DMS53 (cell line): Measurements from ENCODE around the gene SPSB1.
"Not testable (repeated sequence)": the region's sequence is repeated elsewhere in the genome, so short reads cannot be mapped to it uniquely, and the experiment has no call there.

Source experiments
- DNase-seq: peaks from one replicate; lab custom pipeline; 2025; lab: John Stamatoyannopoulos, UW

SPSB1 gene

DNA sequence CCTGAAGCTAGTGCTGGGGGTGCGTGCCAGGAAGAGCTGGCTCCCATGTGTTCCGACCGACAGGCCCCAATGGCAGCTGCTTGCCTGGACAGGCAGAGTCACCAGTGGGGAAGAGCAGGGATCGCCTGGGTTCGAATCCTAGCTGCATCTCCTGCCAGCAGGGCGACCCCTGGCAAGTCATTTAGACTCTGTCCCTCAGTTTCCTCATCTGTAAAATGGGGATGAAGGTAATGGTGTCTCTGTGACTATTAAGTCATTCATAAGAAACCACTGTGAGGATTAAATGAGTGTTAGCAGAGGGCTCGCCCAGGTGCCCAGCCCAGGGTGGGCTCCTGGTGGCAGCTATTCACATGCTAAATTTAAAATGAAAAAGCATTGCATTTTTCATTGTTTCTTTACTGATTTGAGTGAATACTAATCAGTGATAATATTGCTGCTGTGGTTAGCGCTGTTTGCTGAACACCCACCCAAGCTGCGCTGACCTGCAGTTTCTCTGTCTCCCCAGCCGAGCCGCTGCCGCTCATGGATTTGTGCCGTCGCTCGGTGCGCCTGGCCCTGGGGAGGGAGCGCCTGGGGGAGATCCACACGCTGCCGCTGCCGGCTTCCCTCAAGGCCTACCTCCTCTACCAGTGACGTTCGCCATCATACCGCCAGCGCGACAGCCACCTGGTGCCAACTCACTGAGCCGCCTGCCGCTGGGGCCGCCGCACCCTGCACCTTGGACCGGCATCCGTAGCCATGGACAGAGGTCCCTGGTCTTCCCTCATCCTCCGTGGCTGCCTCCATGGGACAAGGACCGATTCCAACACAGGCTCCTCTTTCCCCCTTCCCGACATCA, 74.5 kb downstream of the SPSB1 start:
- DNase-seq, result no peak

- no peak for DNase-seq
These were observed 75.1 kb downstream of the SPSB1 start for GRCh38 chr1:9367806-9368205.

DNA sequence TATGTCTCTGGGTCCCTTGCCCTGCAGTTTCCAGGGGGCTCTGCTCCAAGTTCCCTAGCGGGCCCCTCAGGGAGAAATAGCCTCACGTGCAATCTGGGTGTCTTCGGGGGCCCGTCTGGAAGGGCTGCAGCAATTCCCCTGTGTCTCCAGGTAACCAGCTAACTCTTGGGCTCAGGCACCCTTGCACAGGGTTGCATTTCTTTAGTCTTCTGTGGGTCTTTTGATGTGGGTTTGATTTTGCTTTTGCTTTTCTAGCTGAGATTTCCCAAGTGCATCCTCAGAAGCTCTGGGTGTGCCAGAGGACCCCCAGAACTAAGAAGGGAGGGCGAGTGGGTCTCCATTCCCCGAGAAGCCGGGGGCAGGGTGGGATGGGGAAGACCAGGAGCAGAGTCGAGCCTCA, 75.7 kb downstream of the SPSB1 start:
- no peak for DNase-seq

DNA sequence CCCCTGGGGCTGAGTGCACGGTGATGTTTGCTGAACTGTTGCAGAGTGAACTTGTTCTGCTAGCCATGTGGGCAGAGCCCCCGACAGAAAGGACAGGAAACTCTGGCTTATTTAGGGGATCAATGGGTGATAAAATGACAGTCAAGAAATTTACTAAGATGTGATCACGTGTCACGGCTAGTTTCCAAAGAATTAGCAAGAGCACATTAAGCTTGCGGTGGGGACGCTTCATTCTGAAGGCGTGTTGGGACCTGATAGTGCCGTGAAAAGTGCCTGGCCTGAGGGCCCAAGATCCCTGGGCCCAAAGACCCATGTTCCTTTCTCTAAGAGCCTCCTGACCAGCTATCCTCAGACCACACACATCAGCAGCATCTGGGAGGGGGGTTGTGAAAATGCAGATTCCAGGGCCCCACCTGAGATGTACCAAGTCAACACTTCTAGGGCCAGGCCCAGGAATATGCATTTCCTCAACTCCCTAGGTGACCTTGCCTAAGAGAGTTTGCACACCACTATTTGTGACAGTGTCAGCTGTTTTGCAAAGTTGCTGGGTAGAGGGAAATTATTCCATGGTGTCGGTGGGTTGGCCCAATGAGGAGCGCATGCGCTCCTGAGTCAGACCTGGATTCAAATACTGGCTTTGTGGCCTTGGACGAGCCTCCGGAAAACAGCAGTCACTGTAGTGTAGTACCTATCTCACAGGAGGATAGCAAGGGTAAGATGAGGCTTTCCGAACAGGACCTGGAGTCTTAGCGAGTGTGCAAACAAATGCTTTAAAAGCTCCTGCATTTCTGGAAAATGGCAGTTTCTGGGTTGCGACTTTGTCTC, 77.5 kb downstream of the SPSB1 start:
- no peak for DNase-seq

- peak; percentile 46 for DNase-seq
These were observed 78.8 kb downstream of the SPSB1 start for GRCh38 chr1:9371391-9371935.

DNA sequence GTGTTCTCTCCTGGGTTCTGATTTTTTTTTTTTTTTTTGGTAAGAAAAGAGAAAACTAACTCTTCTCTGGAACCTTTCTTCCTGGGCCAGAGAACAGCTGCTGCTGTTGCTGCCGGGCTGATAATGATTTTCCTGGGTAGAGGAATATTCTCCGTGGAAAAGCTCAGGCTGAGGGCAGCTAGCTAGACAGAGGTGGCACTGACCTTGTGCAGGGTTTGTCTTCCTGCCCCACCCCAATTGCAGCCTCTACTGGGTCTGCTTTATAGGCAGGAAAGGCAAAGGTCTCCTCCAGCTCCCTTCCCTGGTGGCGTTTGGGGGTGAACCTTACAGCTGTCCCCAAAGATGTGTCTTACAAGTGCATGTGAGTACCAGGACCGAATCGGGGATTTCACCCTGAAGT, 79.3 kb downstream of the SPSB1 start:
- no peak for DNase-seq

- DNase-seq, result no peak
These were observed 80.9 kb downstream of the SPSB1 start for GRCh38 chr1:9373619-9374018.

DNA sequence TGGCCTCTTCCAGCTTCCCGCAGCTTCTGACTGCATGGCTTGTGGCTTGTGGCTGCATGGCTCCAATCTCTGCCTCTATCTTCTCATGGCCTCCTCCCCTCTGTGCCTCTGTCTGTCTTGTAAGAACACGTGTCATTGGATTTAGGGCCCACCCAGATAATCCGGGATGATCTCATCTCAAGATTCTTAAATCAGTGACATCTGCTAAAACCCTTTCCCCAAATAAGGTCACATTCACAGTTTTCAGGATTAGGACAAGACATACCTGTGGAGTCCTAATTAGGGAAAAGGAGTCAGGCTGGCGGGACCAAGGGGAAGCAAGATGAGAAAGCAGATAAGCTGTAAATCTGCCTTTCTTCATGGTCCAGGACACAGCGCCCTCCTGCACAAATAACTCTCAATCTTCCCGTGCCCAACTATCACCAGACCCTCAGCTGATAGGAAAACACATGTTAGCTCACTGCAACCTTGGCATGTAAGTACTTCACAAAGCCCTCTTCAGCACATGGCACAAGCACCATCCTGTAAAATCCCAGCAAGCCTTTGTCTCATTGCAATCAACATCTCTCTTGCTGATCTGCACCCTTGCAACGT, 82.2 kb downstream of the SPSB1 start:
- no peak for DNase-seq

DNA sequence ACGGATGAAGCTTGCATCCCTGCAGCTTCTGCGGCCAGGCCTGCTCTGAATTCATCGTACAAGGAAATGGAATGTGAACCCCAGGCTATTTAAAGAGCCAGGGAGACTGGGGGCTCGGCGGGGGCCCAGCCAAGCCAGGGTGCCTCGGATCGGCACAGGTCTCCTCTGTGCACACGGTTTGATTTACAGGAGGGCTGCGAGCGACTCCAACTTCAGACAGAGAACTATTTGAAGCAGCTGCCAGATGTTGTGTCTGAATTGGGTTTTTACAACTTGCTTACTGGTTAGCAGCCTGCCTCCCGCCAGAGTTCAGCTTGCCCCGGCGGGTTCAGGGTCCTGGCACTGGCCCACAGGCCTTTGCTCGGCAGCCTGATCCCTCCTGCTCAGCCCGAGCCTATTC, 83.2 kb downstream of the SPSB1 start:
- no peak for DNase-seq

DNA sequence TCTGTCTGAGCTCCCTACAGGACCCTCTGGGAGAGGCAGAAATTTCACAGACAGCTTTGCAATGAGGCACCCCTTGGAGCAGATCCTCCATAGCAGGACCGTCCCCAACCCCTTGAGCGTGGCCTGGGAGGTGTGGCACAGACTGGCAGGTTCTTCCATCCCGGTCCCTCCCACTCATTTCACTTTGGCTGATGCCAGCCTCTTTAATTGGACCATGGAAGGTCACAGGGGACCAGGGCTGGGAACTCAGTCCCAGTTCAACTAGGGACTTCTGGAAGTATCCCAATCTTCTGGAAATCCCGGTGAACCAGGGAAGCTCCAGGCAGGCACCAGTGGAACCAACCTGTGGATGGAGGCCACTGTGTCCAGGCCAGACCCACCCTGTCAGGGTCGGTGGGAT, 83.7 kb downstream of the SPSB1 start:
- no peak for DNase-seq

GRCh38 chr1:9376886-9377333, 84.2 kb downstream of the SPSB1 start:
- no peak for DNase-seq

- DNase-seq, result no peak
These were observed 86.1 kb downstream of the SPSB1 start for GRCh38 chr1:9378801-9379200.

DNA sequence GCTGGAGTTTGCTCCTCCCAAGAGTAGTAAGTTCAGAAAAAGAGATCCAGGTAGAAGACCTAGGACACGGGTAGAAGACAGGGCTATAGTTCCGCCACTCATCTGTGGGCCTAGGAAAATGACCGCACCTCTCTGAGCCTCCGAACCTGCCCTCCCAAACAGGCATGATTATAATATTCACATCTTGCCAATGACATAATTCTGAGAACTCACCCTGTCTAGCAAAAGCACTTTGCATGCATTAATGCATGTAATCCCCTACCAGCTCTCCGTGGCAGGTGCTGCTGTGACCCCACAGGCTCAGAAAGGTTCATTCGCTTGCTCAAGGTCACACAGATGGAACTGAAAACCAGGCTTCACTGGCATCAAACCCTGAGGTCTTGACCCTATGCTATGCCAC, 88.0 kb downstream of the SPSB1 start:
- no peak for DNase-seq

DNA sequence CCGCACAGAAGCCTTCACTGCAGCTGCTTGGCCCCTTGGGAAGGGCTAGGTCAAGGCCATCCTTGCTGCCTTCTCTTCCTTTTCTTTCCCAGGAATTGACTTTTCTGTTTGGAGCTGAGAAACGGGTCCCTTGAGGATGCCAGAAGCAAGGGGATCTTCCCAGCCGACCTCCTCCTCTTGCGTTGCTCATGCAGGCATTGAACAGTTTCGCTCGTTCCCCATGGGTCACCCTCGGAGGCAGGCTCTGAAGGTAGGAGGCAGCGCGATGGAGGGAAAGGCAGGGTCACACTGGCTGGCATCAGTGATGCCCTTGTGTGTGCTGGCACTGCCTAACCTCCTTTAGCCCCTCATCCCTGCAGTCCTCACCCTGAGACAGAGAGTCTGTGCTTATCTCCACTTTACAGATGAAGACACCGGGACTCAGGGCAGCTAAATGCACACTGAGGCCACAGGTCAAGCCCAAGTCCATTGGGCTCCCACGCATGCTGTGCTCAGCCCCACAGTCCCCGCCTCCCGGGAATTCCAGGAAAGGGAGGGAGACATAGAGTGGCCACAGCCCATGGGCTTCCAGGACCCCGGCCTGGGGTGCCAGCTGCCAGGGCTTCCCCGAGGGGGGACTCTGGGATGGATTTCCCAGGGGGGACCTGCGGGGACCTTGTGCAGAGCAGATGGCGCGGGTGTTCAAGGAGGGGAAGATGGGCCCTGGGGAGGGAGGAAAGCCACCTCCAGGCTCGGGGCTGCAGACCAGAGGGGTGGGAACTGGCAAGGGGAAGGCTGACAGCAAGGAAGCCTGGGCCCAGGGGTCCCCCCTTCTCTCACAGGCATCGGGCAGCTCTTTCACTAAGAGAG, 90.2 kb downstream of the SPSB1 start:
- DNase-seq, result no peak

GRCh38 chr1:9384128-9384527, 91.4 kb downstream of the SPSB1 start:
- no peak for DNase-seq

- no peak for DNase-seq
These were observed 92.1 kb downstream of the SPSB1 start for GRCh38 chr1:9384751-9385245.

DNA sequence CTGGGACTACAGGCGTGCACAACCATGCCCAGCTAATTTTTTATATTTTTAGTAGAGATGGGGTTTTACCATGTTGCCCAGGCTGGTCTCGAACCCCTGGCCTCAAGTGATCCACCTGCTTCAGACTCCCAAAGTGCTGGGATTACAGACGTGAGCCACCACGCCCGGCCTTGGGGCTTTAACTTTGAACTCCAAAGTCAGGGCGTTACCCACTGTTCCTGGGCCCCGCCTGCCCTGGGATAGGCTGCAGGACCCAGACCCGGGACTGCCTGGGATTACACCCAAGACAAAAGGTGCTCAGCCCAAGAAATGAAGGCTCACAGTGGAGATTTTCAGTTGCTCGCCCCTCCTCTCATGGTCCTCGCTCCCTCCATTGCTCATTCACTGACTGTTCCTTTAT, 92.7 kb downstream of the SPSB1 start:
- not testable (repeated sequence) for DNase-seq

- no peak for DNase-seq
These were observed 93.3 kb downstream of the SPSB1 start for GRCh38 chr1:9385801-9386573.

- DNase-seq, result peak; percentile 66
These were observed 95.9 kb downstream of the SPSB1 start for GRCh38 chr1:9388335-9389180.

DNA sequence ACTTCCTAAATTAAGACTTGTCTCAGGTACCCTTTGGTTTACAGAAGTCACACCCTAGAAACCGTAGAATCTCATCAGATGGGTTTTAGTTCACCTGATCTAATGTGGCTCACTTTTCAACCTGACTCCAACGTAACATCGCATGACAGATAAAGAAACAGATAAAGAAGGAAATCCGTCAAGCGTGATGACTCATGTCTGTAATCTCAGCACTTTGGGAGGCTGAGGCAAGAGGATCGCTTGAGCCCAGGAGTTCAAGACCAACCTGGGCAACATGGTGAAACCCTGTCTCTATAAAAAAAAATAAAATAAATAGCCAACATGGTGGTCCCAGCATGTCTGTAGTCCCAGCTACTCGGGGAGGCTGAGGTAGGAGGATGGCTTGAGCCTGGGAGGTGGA, 97.3 kb downstream of the SPSB1 start:
- no peak for DNase-seq
